Activated T-cell treated with anti-CD3 and anti-CD28 coated beads for 48 hours (primary cell): Measurements from ENCODE around the gene CSTB.
"Not testable (repeated sequence)": the region's sequence is repeated elsewhere in the genome, so short reads cannot be mapped to it uniquely, and the experiment has no call there.

Experiments used
- DNase-seq: peaks from one replicate; pipeline ENCODE4 v3.0.0-alpha.2; 2020; ENCODE audit warnings: low read depth

CSTB gene

GRCh38 chr21:43775795-43776430, at the start of gene CSTB:
Gene CSTB (minus strand): TSS chr21:43776308. CDS start chr21:43776269, 39 bp downstream.
- DNase-seq = peak; percentile 75

GRCh38 chr21:43825242-43825935, 49.3 kb upstream of the CSTB start:
- DNase-seq = no peak

GRCh38 chr21:43824333-43825241, 48.5 kb upstream of the CSTB start:
- DNase-seq = no peak

- not testable (repeated sequence) for DNase-seq
Measured at GRCh38 chr21:43822741-43823140, 46.6 kb upstream of the CSTB start.

GRCh38 chr21:43822166-43822565, 46.1 kb upstream of the CSTB start:
- not testable (repeated sequence) for DNase-seq

- no peak for DNase-seq
Measured at GRCh38 chr21:43820466-43820865, 44.4 kb upstream of the CSTB start.

- DNase-seq = no peak
Measured at GRCh38 chr21:43819511-43820405, 43.6 kb upstream of the CSTB start.

- no peak for DNase-seq
Measured at GRCh38 chr21:43818685-43819084, 42.6 kb upstream of the CSTB start.

GRCh38 chr21:43817157-43818086, 41.3 kb upstream of the CSTB start:
- DNase-seq = no peak

GRCh38 chr21:43816611-43817071, 40.5 kb upstream of the CSTB start:
- DNase-seq = no peak

- no peak for DNase-seq
Measured at GRCh38 chr21:43815991-43816390, 39.9 kb upstream of the CSTB start.

GRCh38 chr21:43815107-43815613, 39.1 kb upstream of the CSTB start:
- DNase-seq = no peak

- no peak for DNase-seq
Measured at GRCh38 chr21:43814215-43815106, 38.4 kb upstream of the CSTB start.

GRCh38 chr21:43813656-43813980, 37.5 kb upstream of the CSTB start:
- no peak for DNase-seq

- no peak for DNase-seq
Measured at GRCh38 chr21:43812957-43813655, 37.0 kb upstream of the CSTB start.

- no peak for DNase-seq
Measured at GRCh38 chr21:43812139-43812821, 36.2 kb upstream of the CSTB start.

GRCh38 chr21:43811262-43812105, 35.4 kb upstream of the CSTB start:
- DNase-seq = no peak
